Keratinocyte (primary cell): ENCODE data around the gene CNOT4. TPM values are rescaled to one million over a fixed set of nuclear protein-coding genes. Genes with fewer than 3 reads are reported as not detected.

Experiments used
- DNase-seq: peaks from one replicate; pipeline ENCODE4 v3.0.0-alpha.2; 2011; ENCODE audit warnings: low read depth, missing footprints, low spot score
- FAIRE-seq: peaks from 2 replicates; lab custom pipeline; 2011; peaks lifted over from hg19 to GRCh38; lab: Jason Lieb, UNC
- H2AFZ ChIP-seq: 2 replicates; pipeline ENCODE4 v1.6.0; 2012; ENCODE audit warnings: low read length, control low read depth, inconsistent platforms; ENCODE audit not compliant: control insufficient read depth
- H3K27ac ChIP-seq: 2 replicates; pipeline ENCODE4 v1.5.1; 2011; ENCODE audit warnings: low read length; ENCODE audit not compliant: control insufficient read depth, insufficient read depth
- H3K27me3 ChIP-seq: 3 replicates; pipeline ENCODE4 v1.6.0; 2011; ENCODE audit warnings: low read length; ENCODE audit not compliant: control insufficient read depth, insufficient read depth; ENCODE audit errors: extremely low read depth
- H3K36me3 ChIP-seq, 2 experiments: 2 replicates in 1 of 2; 3 replicates in 1 of 2; pipeline ENCODE4 v1.5.1; 2011; ENCODE audit warnings: low read length in 2 of 2, mild to moderate bottlenecking in 1 of 2; ENCODE audit not compliant: control insufficient read depth in 2 of 2, insufficient read depth in 2 of 2; ENCODE audit errors: extremely low read depth in 1 of 2
- H3K4me1 ChIP-seq: 3 replicates; pipeline ENCODE4 v1.5.1; 2011; ENCODE audit warnings: low read length; ENCODE audit not compliant: control insufficient read depth, insufficient read depth; ENCODE audit errors: extremely low read depth
- H3K4me2 ChIP-seq: 3 replicates; pipeline ENCODE4 v1.6.0; 2011; ENCODE audit warnings: low read depth, low read length; ENCODE audit not compliant: control insufficient read depth, insufficient read depth; ENCODE audit errors: extremely low read depth
- H3K4me3 ChIP-seq, 3 experiments: fragments of 200-600 bp in 1 of 3; sonication (generic) in 1 of 3; 2 replicates in 2 of 3; 3 replicates in 1 of 3; pipeline ENCODE4 v1.5.1; 2011 to 2016; ENCODE audit warnings: low read length in 3 of 3, mild to moderate bottlenecking in 3 of 3, control low read depth in 2 of 3, inconsistent platforms in 1 of 3, low read depth in 1 of 3, mixed read lengths in 1 of 3, mixed run types in 1 of 3, moderate library complexity in 1 of 3; ENCODE audit not compliant: control insufficient read depth in 2 of 3, insufficient read depth in 2 of 3; ENCODE audit errors: extremely low read depth in 1 of 3
- H3K79me2 ChIP-seq: 2 replicates; pipeline ENCODE4 v1.6.0; 2012; ENCODE audit warnings: low read length; ENCODE audit not compliant: control insufficient read depth, insufficient read depth
- H3K9ac ChIP-seq: 3 replicates; pipeline ENCODE4 v1.6.0; 2011; ENCODE audit warnings: low read length; ENCODE audit not compliant: control insufficient read depth, insufficient read depth; ENCODE audit errors: extremely low read depth
- H3K9me1 ChIP-seq: 3 replicates; pipeline ENCODE4 v1.6.0; 2011; ENCODE audit warnings: low read length; ENCODE audit not compliant: control insufficient read depth, insufficient read depth; ENCODE audit errors: extremely low read depth
- H3K9me3 ChIP-seq: 2 replicates; pipeline ENCODE4 v1.5.1; 2012; ENCODE audit warnings: low read depth, low read length; ENCODE audit not compliant: control insufficient read depth
- H4K20me1 ChIP-seq: 3 replicates; pipeline ENCODE4 v1.6.0; 2011; ENCODE audit warnings: low read length; ENCODE audit not compliant: control insufficient read depth, insufficient read depth; ENCODE audit errors: extremely low read depth
- CTCF ChIP-seq, 3 experiments: IDR thresholded peaks in 1 of 3; conservative IDR thresholded peaks in 1 of 3; optimal IDR thresholded peaks in 1 of 3; 2 replicates in 2 of 3; 3 replicates in 1 of 3; pipeline versions ENCODE3 to v1.5.1; 2011; ENCODE audit warnings: low read length in 3 of 3, mild to moderate bottlenecking in 3 of 3, moderate library complexity in 2 of 3, control low read depth in 1 of 3, inconsistent platforms in 1 of 3; ENCODE audit not compliant: insufficient read depth in 2 of 3; ENCODE audit errors: extremely low read depth in 1 of 3
- EZH2 ChIP-seq: IDR thresholded peaks from one replicate; pipeline ENCODE4 v1.6.1; 2012; ENCODE audit warnings: inconsistent platforms, mild to moderate bottlenecking, low read length, moderate library complexity
- dilution Hi-C: fragments of 300-500 bp; cut with MboI; formaldehyde crosslinking; loops from one replicate; pipeline ENCODE4 v1.7.0; 2020; ENCODE audit warnings: low sequenced_read_pairs; ENCODE audit not compliant: extremely low pct_ligation_motif_present
- polyA plus RNA-seq, 5 experiments: library from polyadenylated mRNA; depleted of rRNA in 3 of 5; stranded (reverse) in 3 of 5; stranded (forward) in 1 of 5; unstranded in 1 of 5; fragments of >200 nt; gene quantifications; 1 replicate in 1 of 5; 2 replicates in 3 of 5; 3 replicates in 1 of 5; pipeline versions ENCODE4 v1.2.1 to v1.2.3, GENCODE V29; 2011 to 2012; ENCODE audit warnings: missing spikeins in 2 of 5, low read depth in 1 of 5, low replicate concordance in 1 of 5

Gene CNOT4
- polyA plus RNA-seq, 1 donor (not counting 4 experiments of a cell fraction or from before 2014, with no cell fraction given), result 11.4 TPM

- TF ChIP-seq CTCF (optimal IDR thresholded peaks at IDR 0.05 in 1 of 3, IDR thresholded peaks at IDR 0.05 in 1 of 3, conservative IDR thresholded peaks at IDR 0.05 in 1 of 3; ENCODE audit: extremely low read depth in 1 of 3, insufficient read depth in 2 of 3, low read length in 3 of 3) (no peak), EZH2 (no peak)
- Histone ChIP-seq H3K9me1 (no peaks in the 10 kb centered on the region), H3K4me1 (peaks cover 29% of the 10 kb centered on the region), H3K79me2 (no peaks in the 10 kb centered on the region), H3K9me3 (no peaks in the 10 kb centered on the region), H3K9ac (no peak overlapping the region), H3K27me3 (peaks cover 5% of the 10 kb centered on the region), H3K4me3 (no peak overlapping the region), H3K36me3 (no peaks in the 10 kb centered on the region), H2AFZ (no peak overlapping the region), H3K27ac (no peak overlapping the region), H4K20me1 (no peaks in the 10 kb centered on the region), H3K4me2 (no peak overlapping the region)
- DNase-seq, result no peak
- dilution Hi-C loops, result no loop called here
- no peak for FAIRE-seq
These were observed 172.4 kb downstream of the CNOT4 start for GRCh38 chr7:135337506-135337905.

- Histone ChIP-seq H3K4me2 (peak overlapping the region; percentile 31), H3K4me3 (no peak overlapping the region), H4K20me1 (no peaks in the 10 kb centered on the region), H3K79me2 (no peaks in the 10 kb centered on the region), H3K27ac (no peak overlapping the region), H3K9ac (no peak overlapping the region), H3K36me3 (no peaks in the 10 kb centered on the region), H2AFZ (no peak overlapping the region), H3K9me1 (no peaks in the 10 kb centered on the region), H3K9me3 (no peaks in the 10 kb centered on the region), H3K27me3 (no peaks in the 10 kb centered on the region), H3K4me1 (peaks cover 29% of the 10 kb centered on the region)
- DNase-seq, result peak; percentile 93
- TF ChIP-seq CTCF (optimal IDR thresholded peaks at IDR 0.05 in 1 of 3, IDR thresholded peaks at IDR 0.05 in 1 of 3, conservative IDR thresholded peaks at IDR 0.05 in 1 of 3; ENCODE audit: extremely low read depth in 1 of 3, insufficient read depth in 2 of 3, low read length in 3 of 3), result peak; percentile 82 to 95 (median 95)
- TF ChIP-seq EZH2, result no peak
- peak; percentile 92 for FAIRE-seq
- dilution Hi-C loops, result no loop called here
These were observed 174.2 kb downstream of the CNOT4 start for GRCh38 chr7:135335628-135336139.
